ENCODE measurements around the gene ALLC. TPM values are rescaled to one million over a fixed set of nuclear protein-coding genes. Genes with fewer than 3 reads are reported as not detected.

The ALLC gene
- total RNA-seq, 1 donor from 2014 or later, result not detected

DNA sequence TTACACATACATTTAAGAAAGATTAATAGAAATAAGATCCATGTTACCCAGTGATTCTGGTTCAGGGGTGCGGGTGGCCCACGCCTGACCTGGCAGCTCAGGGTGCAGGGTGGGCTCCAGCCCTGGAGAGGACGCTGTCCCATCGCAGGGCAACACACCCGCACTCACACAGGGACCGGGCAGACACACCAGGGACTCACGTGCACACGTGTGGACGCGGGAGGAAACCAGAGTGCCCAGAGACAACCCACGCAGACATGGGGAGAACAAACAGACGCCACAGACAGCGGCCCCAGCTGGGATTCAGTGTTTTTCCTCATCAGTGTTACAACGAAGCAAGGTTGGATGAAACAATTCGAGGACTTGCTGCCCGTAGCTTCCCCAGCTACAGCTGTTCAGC is 8.4 kb upstream of the ALLC start:
- TF ChIP-seq, protein P1, sequence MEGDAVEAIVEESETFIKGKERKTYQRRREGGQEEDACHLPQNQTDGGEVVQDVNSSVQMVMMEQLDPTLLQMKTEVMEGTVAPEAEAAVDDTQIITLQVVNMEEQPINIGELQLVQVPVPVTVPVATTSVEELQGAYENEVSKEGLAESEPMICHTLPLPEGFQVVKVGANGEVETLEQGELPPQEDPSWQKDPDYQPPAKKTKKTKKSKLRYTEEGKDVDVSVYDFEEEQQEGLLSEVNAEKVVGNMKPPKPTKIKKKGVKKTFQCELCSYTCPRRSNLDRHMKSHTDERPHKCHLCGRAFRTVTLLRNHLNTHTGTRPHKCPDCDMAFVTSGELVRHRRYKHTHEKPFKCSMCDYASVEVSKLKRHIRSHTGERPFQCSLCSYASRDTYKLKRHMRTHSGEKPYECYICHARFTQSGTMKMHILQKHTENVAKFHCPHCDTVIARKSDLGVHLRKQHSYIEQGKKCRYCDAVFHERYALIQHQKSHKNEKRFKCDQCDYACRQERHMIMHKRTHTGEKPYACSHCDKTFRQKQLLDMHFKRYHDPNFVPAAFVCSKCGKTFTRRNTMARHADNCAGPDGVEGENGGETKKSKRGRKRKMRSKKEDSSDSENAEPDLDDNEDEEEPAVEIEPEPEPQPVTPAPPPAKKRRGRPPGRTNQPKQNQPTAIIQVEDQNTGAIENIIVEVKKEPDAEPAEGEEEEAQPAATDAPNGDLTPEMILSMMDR (IDR thresholded peaks at IDR 0.05), result no peak
- Mint-ChIP-seq H3K27me3 (ENCODE audit: unreplicated experiment) (peaks cover 7% of the 10 kb centered on the region), H3K36me3 (ENCODE audit: unreplicated experiment) (no peaks in the 10 kb centered on the region), H3K4me3 (ENCODE audit: unreplicated experiment) (no peak overlapping the region), H3K27ac (ENCODE audit: unreplicated experiment) (no peak overlapping the region), H3K9me3 (ENCODE audit: unreplicated experiment) (no peaks in the 10 kb centered on the region), H3K4me1 (ENCODE audit: unreplicated experiment) (peaks cover 4% of the 10 kb centered on the region)
- no peak for DNase-seq (ENCODE audit: extremely low spot score, unreplicated experiment)

- TF ChIP-seq, protein P1 (IDR thresholded peaks at IDR 0.05), result no peak
- no peak for DNase-seq (ENCODE audit: extremely low spot score, unreplicated experiment)
- H3K4me3 Mint-ChIP-seq (ENCODE audit: unreplicated experiment), result no peak overlapping the region
- H3K36me3 Mint-ChIP-seq (ENCODE audit: unreplicated experiment), result no peaks in the 10 kb centered on the region
- no peaks in the 10 kb centered on the region for H3K9me3 Mint-ChIP-seq (ENCODE audit: unreplicated experiment)
- peaks cover 7% of the 10 kb centered on the region for H3K27me3 Mint-ChIP-seq (ENCODE audit: unreplicated experiment)
- H3K4me1 Mint-ChIP-seq (ENCODE audit: unreplicated experiment), result peaks cover 4% of the 10 kb centered on the region
- H3K27ac Mint-ChIP-seq (ENCODE audit: unreplicated experiment), result no peak overlapping the region
These were observed 7.7 kb upstream of the ALLC start for GRCh38 chr2:3650140-3650920.

DNA sequence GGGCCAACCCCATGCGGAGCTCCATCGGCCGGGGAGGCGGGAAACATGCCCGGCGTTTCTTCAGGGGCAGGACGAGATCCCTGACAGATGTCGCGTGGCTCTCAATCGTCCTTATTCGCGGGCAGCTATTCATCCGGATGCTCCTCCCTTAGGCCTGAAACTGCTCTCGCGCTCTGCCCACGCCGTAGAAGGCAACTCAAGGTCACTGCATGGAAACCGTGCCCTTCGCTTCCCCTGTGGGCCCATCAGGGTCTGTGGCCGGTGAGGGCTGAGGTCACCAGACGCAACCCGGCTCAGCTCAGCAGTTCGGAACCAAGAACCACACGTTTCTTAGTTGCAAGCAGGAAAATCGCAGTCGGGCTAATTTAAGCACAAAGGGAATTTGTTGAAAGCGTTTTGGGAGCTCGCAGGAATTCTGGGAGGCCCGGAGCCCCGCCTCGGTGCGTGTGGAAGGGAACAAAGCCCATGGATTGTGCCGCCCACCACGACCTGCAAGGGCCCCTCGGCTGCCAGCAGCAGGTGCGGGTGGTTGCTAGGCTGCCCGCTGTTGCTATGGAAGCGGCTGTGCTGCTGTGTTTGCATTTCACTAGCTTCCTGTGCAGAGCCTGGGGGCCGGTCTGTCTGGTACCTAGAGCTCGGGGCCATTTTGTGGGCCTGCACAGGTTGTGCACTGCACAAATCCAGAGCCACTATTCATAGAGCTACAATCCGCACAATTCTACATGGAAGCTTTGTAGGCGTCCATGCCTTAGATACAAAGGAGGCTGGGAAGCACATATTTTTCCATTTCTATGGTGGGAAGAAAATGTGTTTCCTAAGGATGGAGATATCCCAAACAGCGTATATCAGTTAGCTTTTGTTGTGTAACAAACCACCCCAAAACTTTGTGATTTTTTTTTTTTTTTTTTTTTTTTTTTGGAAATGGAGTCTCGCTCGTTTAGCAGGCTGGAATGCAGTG is 6.0 kb upstream of the ALLC start:
- peaks cover 7% of the 10 kb centered on the region for H3K27me3 Mint-ChIP-seq (ENCODE audit: unreplicated experiment)
- H3K9me3 Mint-ChIP-seq (ENCODE audit: unreplicated experiment), result no peaks in the 10 kb centered on the region
- no peak overlapping the region for H3K4me3 Mint-ChIP-seq (ENCODE audit: unreplicated experiment)
- no peak for DNase-seq (ENCODE audit: extremely low spot score, unreplicated experiment)
- peaks cover 4% of the 10 kb centered on the region for H3K4me1 Mint-ChIP-seq (ENCODE audit: unreplicated experiment)
- no peaks in the 10 kb centered on the region for H3K36me3 Mint-ChIP-seq (ENCODE audit: unreplicated experiment)
- no peak overlapping the region for H3K27ac Mint-ChIP-seq (ENCODE audit: unreplicated experiment)
- TF ChIP-seq, protein P1 (IDR thresholded peaks at IDR 0.05), result no peak

GRCh38 chr2:3652896-3653625 is 4.9 kb upstream of the ALLC start:
- Mint-ChIP-seq H3K36me3 (ENCODE audit: unreplicated experiment) (no peaks in the 10 kb centered on the region), H3K4me3 (ENCODE audit: unreplicated experiment) (no peak overlapping the region), H3K27me3 (ENCODE audit: unreplicated experiment) (peaks cover 7% of the 10 kb centered on the region), H3K4me1 (ENCODE audit: unreplicated experiment) (peaks cover 6% of the 10 kb centered on the region), H3K27ac (ENCODE audit: unreplicated experiment) (no peak overlapping the region), H3K9me3 (ENCODE audit: unreplicated experiment) (no peaks in the 10 kb centered on the region)
- no peak for DNase-seq (ENCODE audit: extremely low spot score, unreplicated experiment)
- TF ChIP-seq, protein P1 (IDR thresholded peaks at IDR 0.05), result no peak
